ENCODE data around the gene PUDP. TPM values are rescaled to one million over a fixed set of nuclear protein-coding genes. Genes with fewer than 3 reads are reported as not detected.

The PUDP gene
- total RNA-seq, 1 experiment from 2014 or later = 20.3 TPM

GRCh38 chrX:7134981-7135380, 13.0 kb downstream of the PUDP start:
- no peak overlapping the region for H3K4me2 ChIP-seq (ENCODE audit: low read length)
- H2AFZ ChIP-seq (ENCODE audit: low read depth, low read length, poor library complexity, severe bottlenecking) = no peak overlapping the region
- no peak overlapping the region for H3K4me3 ChIP-seq (replicated peaks in 1 of 2; ENCODE audit: low read depth in 1 of 2, low read length in 2 of 2)
- peaks cover 58% of the 10 kb centered on the region for H3K79me2 ChIP-seq (ENCODE audit: insufficient read depth, low read length)
- no peaks in the 10 kb centered on the region for H3K36me3 ChIP-seq (ENCODE audit: control insufficient read depth in 1 of 2, insufficient read depth in 2 of 2, low read length in 2 of 2)
- TF ChIP-seq SIN3A (IDR thresholded peaks at IDR 0.05; ENCODE audit: low read depth) (no peak), ELF1 (IDR thresholded peaks at IDR 0.05; ENCODE audit: borderline replicate concordance, low read depth) (no peak), SRF (IDR thresholded peaks at IDR 0.05; ENCODE audit: low read depth) (no peak), CEBPB (IDR thresholded peaks at IDR 0.05; ENCODE audit: low read depth) (no peak), EZH2phosphoT487 (IDR thresholded peaks at IDR 0.05; ENCODE audit: borderline replicate concordance) (no peak), POLR2AphosphoS5 (IDR thresholded peaks at IDR 0.05; ENCODE audit: low read depth, low read length) (no peak), EZH2 (IDR thresholded peaks at IDR 0.05) (no peak), EGR1 (IDR thresholded peaks at IDR 0.05; ENCODE audit: low read depth) (no peak), ZNF274 (IDR thresholded peaks at IDR 0.05; ENCODE audit: low read depth, low read length) (no peak), RAD21 (IDR thresholded peaks at IDR 0.05; ENCODE audit: low read depth) (no peak), SP1 (IDR thresholded peaks at IDR 0.05; ENCODE audit: low read depth) (no peak), CBX3 (IDR thresholded peaks at IDR 0.05; ENCODE audit: low read depth) (no peak), JUND (IDR thresholded peaks at IDR 0.05) (no peak), ATF3 (IDR thresholded peaks at IDR 0.05) (no peak), YY1 (IDR thresholded peaks at IDR 0.05; ENCODE audit: extremely low read depth, insufficient replicate concordance, low read depth, low read length) (no peak)
- RAD21 ChIA-PET (ENCODE audit: low non-redundant PET in 1 of 2, low total read pairs in 2 of 2, uncharacterized antibody in 2 of 2, unreplicated experiment in 2 of 2) = no interaction called here
- POLR2A ChIA-PET = no interaction called here
- H3K27me3 ChIP-seq (ENCODE audit: insufficient read depth, low read length) = no peaks in the 10 kb centered on the region
- no peaks in the 10 kb centered on the region for H4K20me1 ChIP-seq (ENCODE audit: insufficient read depth)
- no TSS peak for BruUV-seq (replicated peaks)
- H3K27ac ChIP-seq (ENCODE audit: low read depth, low read length) = no peak overlapping the region
- DNase-seq (ENCODE audit: low read depth, low spot score) (no peak), ATAC-seq (no peak)
- no peaks in the 10 kb centered on the region for H3K9me3 ChIP-seq (ENCODE audit: control insufficient read depth in 1 of 2, insufficient read depth in 1 of 2, low read depth in 1 of 2, low read length in 2 of 2)
- CTCF ChIA-PET = no interaction called here
- no peak overlapping the region for H3K9ac ChIP-seq (ENCODE audit: low read length)
- no peaks in the 10 kb centered on the region for H3K9me2 ChIP-seq (ENCODE audit: insufficient read depth)
- intact Hi-C loops (cut with micrococcal nuclease) = no loop called here
- peaks cover 16 to 21% of the 10 kb centered on the region in 2 experiments for H3K4me1 ChIP-seq (ENCODE audit: control insufficient read depth in 1 of 2, insufficient read depth in 2 of 2, low read length in 2 of 2)

Measured in HCT116 (cell line).